ENCODE results near the gene MICOS13.

The MICOS13 gene

GRCh38 chr19:5635427-5635826 lies 44.9 kb downstream of the MICOS13 start:
- no peak overlapping the region for H3K4me3 ChIP-seq (ENCODE audit: low read depth, low read length)
- peaks cover 27 to 48% of the 10 kb centered on the region in 2 experiments for H3K36me3 ChIP-seq (ENCODE audit: control insufficient read depth in 2 of 2, insufficient read depth in 1 of 2, low read length in 2 of 2)
- H3K9me3 ChIP-seq (ENCODE audit: control insufficient read depth, insufficient read depth, low read depth, low read length): no peaks in the 10 kb centered on the region
- CTCF ChIA-PET: no interaction called here
- POLR2A ChIA-PET: interaction anchor here (0.6 to 1.4 kb wide), 2 partner anchors 12 to 442 kb away, joined by 3 to 8 read pairs; partner anchors contain the start of genes SAFB and SAFB2
- peaks cover 5% of the 10 kb centered on the region; the same call in 1 of the 2 replicates for H3K4me1 ChIP-seq (ENCODE audit: control insufficient read depth, insufficient read depth, low read length)
- no peak overlapping the region for H3K27ac ChIP-seq (ENCODE audit: extremely low read depth, low read depth, low read length)
- peak; percentile 40; the same call in 1 of the 2 replicates for TF ChIP-seq ZBTB17 (tag by site-specific recombination; IDR thresholded peaks at IDR 0.05)
- TF ChIP-seq ZFP37 (tag by site-specific recombination; IDR thresholded peaks at IDR 0.05): no peak

- CTCF ChIA-PET: interaction anchor here (1.4 kb wide), 1 partner anchor 10 kb away, joined by 6 read pairs; the partner anchor contains the start of genes SAFB and SAFB2
- no peak overlapping the region for H3K27ac ChIP-seq (ENCODE audit: extremely low read depth, low read depth, low read length)
- no peak for TF ChIP-seq ZBTB11 (tag by site-specific recombination; conservative IDR thresholded peaks at IDR 0.05; ENCODE audit: low read depth)
- TF ChIP-seq KLF1 (tag by site-specific recombination; IDR thresholded peaks at IDR 0.05): peak; percentile 68; the same call in 1 of the 2 replicates
- POLR2A ChIA-PET: interaction anchor here (1.2 kb wide), 1 partner anchor 10 kb away, joined by 6 read pairs; the partner anchor contains the start of genes SAFB and SAFB2
- H3K9me3 ChIP-seq (ENCODE audit: control insufficient read depth, insufficient read depth, low read depth, low read length): no peaks in the 10 kb centered on the region
- H3K4me3 ChIP-seq (ENCODE audit: low read depth, low read length): no peak overlapping the region
- peaks cover 40 to 69% of the 10 kb centered on the region in 2 experiments for H3K36me3 ChIP-seq (ENCODE audit: control insufficient read depth in 2 of 2, insufficient read depth in 1 of 2, low read length in 2 of 2)
- peaks cover 5% of the 10 kb centered on the region; the same call in 1 of the 2 replicates for H3K4me1 ChIP-seq (ENCODE audit: control insufficient read depth, insufficient read depth, low read length)
These were observed 47.7 kb downstream of the MICOS13 start for GRCh38 chr19:5632657-5633056.

GRCh38 chr19:5632241-5632612 lies 48.1 kb downstream of the MICOS13 start:
- no peaks in the 10 kb centered on the region for H3K9me3 ChIP-seq (ENCODE audit: control insufficient read depth, insufficient read depth, low read depth, low read length)
- peaks cover 9% of the 10 kb centered on the region for H3K4me1 ChIP-seq (ENCODE audit: control insufficient read depth, insufficient read depth, low read length)
- H3K4me3 ChIP-seq (ENCODE audit: low read depth, low read length): no peak overlapping the region
- no peak for TF ChIP-seq SALL2 (tag by site-specific recombination; IDR thresholded peaks at IDR 0.05; ENCODE audit: borderline replicate concordance)
- TF ChIP-seq SP7 (tag by site-specific recombination; IDR thresholded peaks at IDR 0.05): no peak
- no peak for TF ChIP-seq ZNF23 (tag by site-specific recombination; IDR thresholded peaks at IDR 0.05; ENCODE audit: borderline replicate concordance)
- no peak for TF ChIP-seq ZNF518A (tag by site-specific recombination; conservative IDR thresholded peaks at IDR 0.05; ENCODE audit: low read depth)
- TF ChIP-seq ZFP69B (tag by site-specific recombination; IDR thresholded peaks at IDR 0.05): no peak
- TF ChIP-seq SCRT2 (tag by site-specific recombination; IDR thresholded peaks at IDR 0.05): no peak
- TF ChIP-seq ZNF76 (tag by site-specific recombination; IDR thresholded peaks at IDR 0.05; ENCODE audit: borderline replicate concordance, low read depth): no peak
- no peak for TF ChIP-seq ZNF837 (tag by site-specific recombination; IDR thresholded peaks at IDR 0.05)
- no peak for TF ChIP-seq REST (tag by site-specific recombination; IDR thresholded peaks at IDR 0.05)
- no peak for TF ChIP-seq ZSCAN5A (tag by site-specific recombination; IDR thresholded peaks at IDR 0.05)
- ChIA-PET POLR2A (no interaction called here), CTCF (interaction anchor here (1.4 kb wide), 1 partner anchor 9 kb away, joined by 6 read pairs; the partner anchor contains the start of genes SAFB and SAFB2)
- H3K36me3 ChIP-seq (ENCODE audit: control insufficient read depth in 2 of 2, insufficient read depth in 1 of 2, low read length in 2 of 2): peaks cover 44 to 69% of the 10 kb centered on the region in 2 experiments
- H3K27ac ChIP-seq (ENCODE audit: extremely low read depth, low read depth, low read length): no peak overlapping the region

Data from HEK293 (cell line).